NCI-H2196 treated with DMSO at 0.1 percent for 48 hours (cell line): ENCODE measurements around the gene IRS2.

Experiments used
- DNase-seq: peaks from one replicate; lab custom pipeline; 2025; ENCODE audit not compliant: unreplicated experiment; lab: John Stamatoyannopoulos, UW

The IRS2 gene

GRCh38 chr13:109760951-109761350 lies 25.4 kb downstream of the IRS2 start:
- no peak for DNase-seq

DNA sequence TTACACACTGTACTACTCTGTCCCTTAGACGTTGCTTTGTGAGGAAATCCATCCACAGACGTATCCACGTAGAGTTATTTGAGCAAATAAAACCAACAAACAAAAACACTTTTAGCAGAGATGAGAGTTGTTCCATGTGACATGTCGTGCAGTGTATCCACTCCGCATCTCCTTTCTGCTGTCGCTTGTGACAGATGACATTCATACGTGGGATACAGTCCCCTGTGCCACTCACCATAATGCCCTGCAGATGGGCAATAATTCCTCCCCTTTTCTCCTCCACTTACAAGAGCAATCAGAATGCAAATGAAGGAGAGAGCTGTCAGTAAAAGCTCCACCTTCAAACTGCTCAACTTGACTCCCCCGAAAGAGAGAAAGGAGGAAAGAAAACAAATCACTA lies 26.0 kb downstream of the IRS2 start:
- no peak for DNase-seq

DNA sequence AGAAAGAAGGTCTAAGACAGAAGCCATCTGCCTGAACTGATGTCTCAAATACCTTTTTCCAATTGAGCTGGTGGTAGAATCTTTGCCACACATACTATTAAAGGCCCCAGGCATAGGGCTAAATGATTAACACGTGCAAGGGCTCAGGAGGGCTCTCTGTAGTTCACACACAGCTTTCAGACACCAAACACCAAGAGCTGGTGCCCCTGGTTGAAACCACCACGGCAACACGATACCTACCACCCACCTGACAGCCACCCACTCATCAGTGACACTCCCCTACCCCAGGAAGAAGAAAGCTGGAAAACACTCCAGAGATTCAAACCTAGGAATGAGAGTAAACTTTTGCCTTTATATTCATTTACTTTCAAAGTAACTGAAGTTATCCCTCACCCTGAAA lies 26.8 kb downstream of the IRS2 start:
- no peak for DNase-seq

- no peak for DNase-seq
Observed at GRCh38 chr13:109758937-109759480, 27.4 kb downstream of the IRS2 start.

- no peak for DNase-seq
Observed at GRCh38 chr13:109756778-109757177, 29.6 kb downstream of the IRS2 start.

GRCh38 chr13:109755997-109756396 lies 30.4 kb downstream of the IRS2 start:
- DNase-seq, result no peak

DNA sequence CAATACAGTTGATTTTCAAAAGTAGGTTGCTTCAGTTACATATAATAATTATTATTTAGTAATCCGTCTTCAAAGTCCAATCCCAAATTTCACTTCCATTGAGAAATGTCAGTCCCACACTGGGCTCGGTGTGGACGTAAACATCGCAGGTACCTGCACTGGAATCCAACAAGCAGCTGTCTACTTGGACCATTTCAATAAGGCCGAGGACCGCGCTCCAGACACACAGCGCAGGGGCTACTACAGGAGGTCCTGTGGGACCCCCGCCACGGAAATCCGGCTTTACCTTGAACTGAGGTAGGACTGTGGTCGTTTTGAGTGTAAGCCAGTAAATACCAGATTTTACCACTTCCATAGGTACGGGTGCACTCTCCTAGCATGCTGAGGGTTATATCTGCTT lies 30.8 kb downstream of the IRS2 start:
- no peak for DNase-seq

DNA sequence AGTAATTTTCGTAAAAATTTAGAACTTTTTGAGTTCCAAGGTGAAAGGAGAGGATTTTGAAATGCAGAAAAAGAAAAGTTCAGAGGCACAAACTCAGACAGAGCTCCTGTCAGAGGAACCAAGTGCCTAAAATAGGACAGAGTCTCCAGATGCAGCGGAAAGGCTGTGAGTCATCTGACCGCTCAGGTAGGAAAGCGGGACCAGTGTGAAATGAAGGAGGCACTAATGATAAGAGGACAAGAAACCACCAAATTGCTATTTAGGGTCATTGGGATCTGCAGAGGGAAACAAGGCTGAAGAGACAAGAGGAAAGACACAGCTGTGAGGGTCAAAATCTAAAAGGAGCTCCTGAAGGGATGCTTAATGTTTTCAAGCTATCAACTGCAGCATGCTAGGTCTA lies 34.9 kb downstream of the IRS2 start:
- DNase-seq, result no peak

- DNase-seq, result no peak
Observed at GRCh38 chr13:109750221-109750775, 36.1 kb downstream of the IRS2 start.

GRCh38 chr13:109749365-109749764 lies 37.0 kb downstream of the IRS2 start:
- no peak for DNase-seq

- no peak for DNase-seq
Observed at GRCh38 chr13:109748677-109749076, 37.7 kb downstream of the IRS2 start.

DNA sequence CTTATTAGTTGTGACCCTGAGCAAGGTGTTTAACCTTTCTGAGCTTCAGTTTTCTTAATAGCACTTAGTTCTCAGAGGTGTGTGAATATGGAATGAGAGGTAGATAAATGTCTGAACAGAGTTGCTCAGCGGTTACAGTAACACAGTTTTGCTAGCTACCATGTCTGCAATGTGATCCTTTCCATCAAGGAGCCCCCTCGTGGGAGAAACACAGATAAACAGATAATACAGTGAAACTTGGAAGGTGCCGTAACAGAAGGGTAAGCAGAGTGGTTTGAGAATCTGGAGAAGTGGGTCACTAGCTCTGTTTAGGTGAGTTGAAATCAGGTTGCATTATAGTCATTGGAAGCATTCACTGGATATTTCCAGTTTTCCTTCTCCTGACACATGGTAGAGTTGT lies 38.9 kb downstream of the IRS2 start:
- DNase-seq, result no peak

- no peak for DNase-seq
Observed at GRCh38 chr13:109746364-109746763, 40.0 kb downstream of the IRS2 start.

GRCh38 chr13:109745702-109746101 lies 40.7 kb downstream of the IRS2 start:
- DNase-seq, result no peak

DNA sequence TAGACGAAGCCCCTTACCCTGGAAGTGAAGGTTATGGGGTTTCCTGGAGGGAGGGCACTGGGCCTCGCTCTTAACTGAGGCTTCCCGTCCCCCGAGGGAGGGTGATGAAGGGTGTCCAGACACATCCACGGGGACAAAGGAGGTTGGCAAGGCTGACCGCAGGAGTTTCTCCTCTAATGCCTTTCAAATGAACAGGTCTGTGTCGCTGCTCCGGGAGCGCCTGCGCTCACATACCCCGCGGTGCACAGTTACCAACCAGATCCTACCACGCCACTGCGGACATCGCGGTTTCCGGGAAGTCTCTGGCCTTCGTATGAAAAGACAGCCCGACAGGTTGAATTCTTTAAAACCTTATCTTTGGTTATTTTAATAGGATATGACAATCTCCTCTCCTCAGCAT lies 41.3 kb downstream of the IRS2 start:
- DNase-seq, result no peak

DNA sequence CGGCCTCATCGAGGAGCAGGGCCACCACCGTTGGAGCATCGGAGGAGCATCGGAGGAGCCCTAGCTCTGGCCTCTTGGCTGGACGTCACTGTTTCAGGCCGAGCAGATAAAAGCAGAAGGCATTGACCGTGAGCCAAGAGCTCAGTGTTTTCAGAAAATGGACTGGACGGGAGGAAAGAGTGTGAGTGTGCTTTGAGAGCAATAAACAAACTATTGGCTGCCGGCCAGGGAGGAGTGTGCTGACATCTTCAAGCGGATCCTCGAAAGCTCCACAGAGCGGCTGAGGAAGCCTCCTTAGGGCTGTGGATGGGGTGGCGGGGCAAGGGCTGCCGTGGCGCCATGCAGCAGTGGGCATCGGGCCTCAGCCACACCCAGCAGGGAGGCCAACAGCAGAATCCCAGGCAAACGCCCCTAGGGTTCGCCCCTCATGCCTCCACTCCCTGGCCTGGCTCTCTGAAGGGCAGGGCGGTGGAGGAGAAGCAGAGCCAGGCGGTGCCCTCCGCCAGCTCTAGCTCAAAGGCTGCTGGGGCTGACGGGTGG lies 41.8 kb downstream of the IRS2 start:
- DNase-seq, result peak; percentile 37

DNA sequence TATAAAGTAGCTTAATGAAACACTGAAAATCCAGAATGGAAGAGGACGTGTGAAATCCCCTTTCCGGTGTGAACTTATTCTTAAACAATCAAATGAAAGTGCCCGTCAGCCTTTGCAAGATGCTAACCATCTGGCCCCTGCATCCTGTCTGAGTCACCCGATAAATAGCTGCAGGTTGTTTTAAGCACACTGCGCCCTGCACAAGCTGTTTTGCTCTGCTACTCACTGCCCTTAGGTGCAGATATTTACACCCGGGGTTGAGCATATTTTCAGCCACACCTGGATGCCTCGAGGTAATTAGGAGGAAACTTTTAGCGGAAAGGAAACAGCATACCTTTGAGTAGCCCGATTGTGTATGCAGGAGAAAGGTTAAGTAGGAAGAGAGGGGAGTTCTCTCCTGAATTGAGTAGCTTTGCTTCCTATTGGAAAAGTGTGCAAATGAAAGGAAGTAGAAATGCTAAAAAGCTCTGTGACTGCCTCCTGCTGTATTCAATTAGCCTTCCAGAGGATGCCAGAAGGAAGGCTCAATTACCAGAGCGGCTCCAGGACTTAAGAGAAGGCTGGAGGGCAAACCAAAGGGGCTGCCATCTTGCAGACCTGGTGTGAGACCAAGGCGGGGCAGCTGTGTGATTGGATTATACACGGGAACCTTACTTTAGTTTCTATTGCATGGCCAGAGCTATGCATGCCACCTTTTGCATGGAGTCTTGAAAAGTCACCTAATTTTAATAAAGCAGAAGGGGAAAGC lies 42.5 kb downstream of the IRS2 start:
- DNase-seq, result no peak

- DNase-seq, result no peak
Observed at GRCh38 chr13:109741966-109742365, 44.4 kb downstream of the IRS2 start.

DNA sequence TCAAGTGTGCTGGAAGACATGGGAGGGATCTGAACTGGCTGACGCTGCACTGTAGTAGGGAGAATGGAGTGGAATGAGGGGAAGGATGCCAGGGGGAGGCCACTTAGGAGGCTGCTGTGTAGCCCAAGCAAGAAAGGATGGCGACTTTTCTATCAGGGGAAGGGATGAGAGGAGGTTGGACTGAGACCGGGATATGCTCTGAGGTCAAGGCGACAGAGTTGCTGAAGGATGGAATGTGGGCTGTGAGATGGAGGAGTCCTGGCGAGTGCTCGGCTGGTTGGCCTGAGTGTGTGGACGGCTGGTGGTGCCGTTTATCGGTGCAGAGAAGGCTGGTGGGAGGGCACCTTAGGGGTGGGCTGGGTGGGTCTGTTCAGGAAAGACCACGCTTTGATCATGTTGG lies 45.7 kb downstream of the IRS2 start:
- DNase-seq, result no peak

DNA sequence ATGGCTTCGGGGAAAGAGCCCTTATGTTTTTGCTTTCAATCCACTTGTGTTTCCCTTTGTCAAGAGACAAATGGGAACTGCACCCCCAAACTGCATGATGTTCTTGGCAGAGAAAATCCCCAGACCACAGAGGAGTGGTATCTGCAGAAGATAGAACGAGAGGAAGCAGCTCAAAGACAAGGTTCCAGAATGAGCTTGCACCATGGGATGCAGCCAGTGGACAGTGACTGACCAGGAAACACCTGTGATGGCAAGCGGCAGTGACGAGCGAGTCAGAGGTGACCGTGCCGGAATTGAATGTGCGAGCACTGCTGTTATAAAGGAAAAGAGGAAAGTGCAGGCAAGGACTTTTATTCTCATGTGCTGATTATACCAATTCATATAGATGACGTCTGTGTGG lies 46.3 kb downstream of the IRS2 start:
- DNase-seq, result no peak

GRCh38 chr13:109738298-109738746 lies 48.1 kb downstream of the IRS2 start:
- no peak for DNase-seq

DNA sequence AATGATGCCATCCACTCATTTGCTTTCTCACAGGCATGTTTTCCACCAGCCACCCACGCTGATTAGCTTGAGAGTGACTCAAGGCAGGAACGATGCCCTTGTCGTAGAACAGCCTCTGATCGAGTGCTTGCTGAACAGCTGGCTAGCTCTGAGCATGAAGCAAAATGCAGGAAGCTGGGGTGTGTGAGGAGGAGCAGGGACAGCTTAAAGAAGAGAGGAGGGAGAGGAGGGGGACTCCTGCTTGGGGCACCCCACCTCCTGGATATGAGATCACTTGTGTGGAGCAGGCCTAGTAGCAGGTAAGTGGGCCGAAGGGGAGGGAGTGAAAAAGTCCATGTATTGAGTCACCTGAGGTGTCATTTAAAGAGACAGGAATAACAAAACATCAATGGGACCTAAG lies 48.8 kb downstream of the IRS2 start:
- no peak for DNase-seq
